HepG2 (cell line): ENCODE measurements around the gene DDR1. TPM values are rescaled to one million over a fixed set of nuclear protein-coding genes. Genes with fewer than 3 reads are reported as not detected.

Experiments
- EHMT2 ChIP-seq: fragments of 200-600 bp; sonication (generic); IDR thresholded peaks from 2 replicates; pipeline ENCODE4 v1.7.0; 2017; ENCODE audit warnings: antibody characterized with exemption, low read depth, low read length, borderline replicate concordance
- FLYWCH1 ChIP-seq: sonication (generic); formaldehyde crosslinking; IDR thresholded peaks from 2 replicates; pipeline ENCODE4 v1.8.1; 2023; ENCODE audit warnings: mild to moderate bottlenecking, missing genetic modification reagents
- KAT2B ChIP-seq: fragments of 150-350 bp; IDR thresholded peaks from 2 replicates; pipeline ENCODE4 v1.6.1; 2014; ENCODE audit warnings: low read depth, low read length, borderline replicate concordance
- KDM1A ChIP-seq: IDR thresholded peaks from 2 replicates; pipeline ENCODE4 v1.6.1; 2016; ENCODE audit warnings: missing compliant biosample characterization
- KDM4B ChIP-seq: sonication (generic); formaldehyde crosslinking; IDR thresholded peaks from 2 replicates; pipeline ENCODE4 v1.4.0; 2020; ENCODE audit warnings: missing genetic modification reagents
- NFIB ChIP-seq: sonication (generic); formaldehyde crosslinking; IDR thresholded peaks from 2 replicates; pipeline ENCODE4 v1.9.0; 2021; ENCODE audit warnings: missing genetic modification reagents, mild to moderate bottlenecking, borderline replicate concordance
- NR1H2 ChIP-seq: sonication (generic); formaldehyde crosslinking; IDR thresholded peaks from 2 replicates; pipeline ENCODE4 v1.8.1; 2022; ENCODE audit warnings: low read depth, missing genetic modification reagents, borderline replicate concordance
- ONECUT2 ChIP-seq: sonication (generic); formaldehyde crosslinking; IDR thresholded peaks from 2 replicates; pipeline ENCODE4 v1.4.0; 2020; ENCODE audit warnings: missing genetic modification reagents
- POLR2G ChIP-seq: fragments of 200-400 bp; formaldehyde crosslinking; IDR thresholded peaks from 2 replicates; pipeline ENCODE4 v1.6.1; 2018; ENCODE audit warnings: mild to moderate bottlenecking, low read depth, low read length, moderate library complexity
- SP140L ChIP-seq: sonication (generic); formaldehyde crosslinking; IDR thresholded peaks from 2 replicates; pipeline ENCODE4 v1.4.0; 2020; ENCODE audit warnings: missing genetic modification reagents, borderline replicate concordance
- SP5 ChIP-seq: IDR thresholded peaks from 2 replicates; pipeline ENCODE4 v1.6.1; 2016; ENCODE audit warnings: low read depth, borderline replicate concordance
- SRF ChIP-seq: IDR thresholded peaks from 2 replicates; pipeline ENCODE4 v1.6.1; 2011; ENCODE audit warnings: mild to moderate bottlenecking, low read depth, low read length, moderate library complexity
- ZMYM3 ChIP-seq: sonication (generic); formaldehyde crosslinking; IDR thresholded peaks from 2 replicates; pipeline ENCODE4 v1.5.1; 2020; ENCODE audit warnings: mild to moderate bottlenecking, missing genetic modification reagents
- ZNF350 ChIP-seq: sonication (generic); formaldehyde crosslinking; IDR thresholded peaks from 2 replicates; pipeline ENCODE4 v1.4.0; 2020; ENCODE audit warnings: mild to moderate bottlenecking, low read depth, missing genetic modification reagents, borderline replicate concordance
- ZNF460 ChIP-seq: sonication (generic); formaldehyde crosslinking; IDR thresholded peaks from 2 replicates; pipeline ENCODE4 v1.5.1; 2020; ENCODE audit warnings: missing genetic modification reagents, mild to moderate bottlenecking, borderline replicate concordance
- ZNF510 ChIP-seq: sonication (generic); formaldehyde crosslinking; IDR thresholded peaks from 2 replicates; pipeline ENCODE4 v1.4.0; 2020; ENCODE audit warnings: low read depth, mild to moderate bottlenecking, missing genetic modification reagents
- ZNF512B ChIP-seq: sonication (generic); formaldehyde crosslinking; IDR thresholded peaks from 2 replicates; pipeline ENCODE4 v1.5.1; 2020; ENCODE audit warnings: missing genetic modification reagents, mild to moderate bottlenecking, borderline replicate concordance
- ZNF552 ChIP-seq: sonication (generic); formaldehyde crosslinking; IDR thresholded peaks from 2 replicates; pipeline ENCODE4 v1.9.0; 2022; ENCODE audit warnings: missing genetic modification reagents, mild to moderate bottlenecking, borderline replicate concordance
- ZNF567 ChIP-seq: sonication (generic); formaldehyde crosslinking; IDR thresholded peaks from 2 replicates; pipeline ENCODE4 v1.8.1; 2023; ENCODE audit warnings: mild to moderate bottlenecking, missing genetic modification reagents, borderline replicate concordance
- ZNF850 ChIP-seq: sonication (generic); formaldehyde crosslinking; conservative IDR thresholded peaks from 2 replicates; pipeline ENCODE4 v1.9.0; 2021; ENCODE audit warnings: mild to moderate bottlenecking, missing genetic modification reagents
- ZSCAN20 ChIP-seq: sonication (generic); formaldehyde crosslinking; IDR thresholded peaks from 2 replicates; pipeline ENCODE4 v1.4.0; 2020; ENCODE audit warnings: missing genetic modification reagents, mild to moderate bottlenecking, borderline replicate concordance
- polyA plus RNA-seq, 8 experiments: library from polyadenylated mRNA; depleted of rRNA in 3 of 8; stranded (reverse) in 7 of 8; unstranded in 1 of 8; fragments of >200 nt; fragmentation: Illumina TruSeq in 4 of 8; extraction: Trizol in 4 of 8; gene quantifications; 2 replicates each; pipeline versions ENCODE4 v1.2.1 to v1.2.3, GENCODE V29; 2011 to 2016; ENCODE audit warnings: low read depth in 4 of 8, missing spikeins in 1 of 8, mixed read lengths in 1 of 8; ENCODE audit not compliant: insufficient read depth in 1 of 8
- total RNA-seq, 5 experiments: library from RNA; depleted of rRNA; stranded (reverse); fragments of >200 nt; fragmentation: Illumina TruSeq; extraction: Trizol; gene quantifications; 2 replicates each; pipeline ENCODE4 v1.2.3, GENCODE V29; 2016; ENCODE audit warnings: low read depth in 1 of 5
- TF ChIP-seq, protein P1 (sequence below): sonication (generic); formaldehyde crosslinking; IDR thresholded peaks from 2 replicates; pipeline ENCODE4 v1.5.0; 2020; ENCODE audit warnings: missing genetic modification reagents
- TF ChIP-seq, protein P2 (sequence below): sonication (generic); formaldehyde crosslinking; IDR thresholded peaks from 2 replicates; pipeline ENCODE4 v1.4.0; 2020; ENCODE audit warnings: mild to moderate bottlenecking, missing genetic modification reagents, borderline replicate concordance

DDR1 gene
- total and polyA plus RNA-seq, 2 of the 13 experiments (the other 11 are each of a cell fraction or from before 2014, with no cell fraction given): 16.7 to 20.2 TPM

DNA sequence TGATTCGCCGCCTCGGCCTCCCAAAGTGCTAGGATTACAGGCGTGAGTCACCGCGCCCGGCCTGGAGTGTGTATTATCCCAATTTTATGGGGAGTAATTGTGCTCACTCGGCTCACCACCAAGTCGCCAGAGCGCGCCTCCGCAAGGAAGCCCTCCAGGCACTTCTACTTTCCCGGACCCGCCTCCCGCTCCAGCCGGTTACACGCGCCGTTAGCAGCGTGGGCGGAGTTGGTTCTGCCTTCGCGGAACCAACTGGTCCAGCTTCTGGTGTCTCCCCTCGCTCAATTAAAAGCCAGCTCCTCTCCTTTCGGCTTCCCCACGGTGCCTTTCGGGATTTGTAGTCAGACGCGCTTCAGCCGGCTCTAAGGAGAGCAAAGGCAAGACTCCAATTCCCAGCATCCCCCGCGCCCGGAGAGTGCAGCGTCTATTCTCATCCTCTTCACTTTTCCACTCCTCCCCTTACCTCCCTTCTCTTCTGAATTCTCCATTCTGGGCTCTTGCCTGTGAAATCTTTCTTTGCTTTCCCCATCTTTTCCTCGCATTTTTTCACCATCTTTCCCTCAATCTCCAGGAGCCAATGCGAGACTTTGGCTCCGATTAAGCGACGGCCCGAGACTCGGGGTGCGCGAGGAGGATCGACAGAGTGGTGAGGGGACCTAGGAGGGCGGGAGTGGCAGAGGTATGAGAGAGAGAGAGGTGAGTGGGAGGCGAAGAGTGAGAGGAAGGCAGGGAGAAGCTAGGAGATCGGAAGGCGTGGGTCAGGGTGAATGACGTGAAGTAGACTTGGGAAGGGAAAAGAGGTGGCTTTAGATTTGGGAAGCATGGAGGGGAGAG lies 23.7 kb downstream of the DDR1 start, which contains the start of gene GTF2H4 (continued):
- TF ChIP-seq ZNF460: peak; percentile 73; the same call in 1 of the 2 replicates
- peak; percentile 96 for TF ChIP-seq ZNF350
- peak; percentile 85; the same call in 1 of the 2 replicates for TF ChIP-seq ZSCAN20 (CRISPR knock-in tag)
- no peak for TF ChIP-seq NR1H2 (CRISPR knock-in tag)
- peak; percentile 78 for TF ChIP-seq POLR2G
- 0 out of 2 replicates have a peak, but pooled peaks have one; percentile 15 for TF ChIP-seq ONECUT2 (CRISPR knock-in tag)
- TF ChIP-seq ZNF552 (CRISPR knock-in tag): no peak
- no peak for TF ChIP-seq ZNF850 (CRISPR knock-in tag)
- TF ChIP-seq EHMT2: peak; percentile 32; the same call in 1 of the 2 replicates
- peak; percentile 28; the same call in 1 of the 2 replicates for TF ChIP-seq NFIB (CRISPR knock-in tag)
- TF ChIP-seq ZMYM3 (CRISPR knock-in tag): peak; percentile 100
- 0 out of 2 replicates have a peak, but pooled peaks have one; percentile 62 for TF ChIP-seq SRF
- peak; percentile 91 for TF ChIP-seq KDM4B (CRISPR knock-in tag)
- TF ChIP-seq, protein P1, sequence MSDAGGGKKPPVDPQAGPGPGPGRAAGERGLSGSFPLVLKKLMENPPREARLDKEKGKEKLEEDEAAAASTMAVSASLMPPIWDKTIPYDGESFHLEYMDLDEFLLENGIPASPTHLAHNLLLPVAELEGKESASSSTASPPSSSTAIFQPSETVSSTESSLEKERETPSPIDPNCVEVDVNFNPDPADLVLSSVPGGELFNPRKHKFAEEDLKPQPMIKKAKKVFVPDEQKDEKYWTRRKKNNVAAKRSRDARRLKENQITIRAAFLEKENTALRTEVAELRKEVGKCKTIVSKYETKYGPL (CRISPR knock-in tag): no peak
- TF ChIP-seq, protein P2, sequence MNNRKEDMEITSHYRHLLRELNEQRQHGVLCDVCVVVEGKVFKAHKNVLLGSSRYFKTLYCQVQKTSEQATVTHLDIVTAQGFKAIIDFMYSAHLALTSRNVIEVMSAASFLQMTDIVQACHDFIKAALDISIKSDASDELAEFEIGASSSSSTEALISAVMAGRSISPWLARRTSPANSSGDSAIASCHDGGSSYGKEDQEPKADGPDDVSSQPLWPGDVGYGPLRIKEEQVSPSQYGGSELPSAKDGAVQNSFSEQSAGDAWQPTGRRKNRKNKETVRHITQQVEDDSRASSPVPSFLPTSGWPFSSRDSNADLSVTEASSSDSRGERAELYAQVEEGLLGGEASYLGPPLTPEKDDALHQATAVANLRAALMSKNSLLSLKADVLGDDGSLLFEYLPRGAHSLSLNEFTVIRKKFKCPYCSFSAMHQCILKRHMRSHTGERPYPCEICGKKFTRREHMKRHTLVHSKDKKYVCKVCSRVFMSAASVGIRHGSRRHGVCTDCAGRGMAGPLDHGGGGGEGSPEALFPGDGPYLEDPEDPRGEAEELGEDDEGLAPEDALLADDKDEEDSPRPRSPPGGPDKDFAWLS (CRISPR knock-in tag): no peak
- TF ChIP-seq SP140L (CRISPR knock-in tag): no peak
- TF ChIP-seq KAT2B: no peak
- peak; percentile 94 for TF ChIP-seq SP5 (CRISPR knock-in tag)
- peak; percentile 98 for TF ChIP-seq KDM1A
- TF ChIP-seq ZNF567: peak; percentile 94; the same call in 1 of the 2 replicates
- TF ChIP-seq ZNF512B: peak; percentile 91; the same call in 1 of the 2 replicates
- peak; percentile 89; the same call in 1 of the 2 replicates for TF ChIP-seq ZNF510 (CRISPR knock-in tag)
- no peak for TF ChIP-seq FLYWCH1 (CRISPR knock-in tag)
